Testis (tissue), 2 donors: ENCODE measurements around the gene TLE5.

Source experiments
- CTCF ChIP-seq, 3 experiments: fragments of 450-650 bp in 2 of 3; fragments of 200-600 bp in 1 of 3; sonication (generic) in 1 of 3; IDR thresholded peaks; one replicate each; pipeline ENCODE4 v1.5.1; 2016 to 2019; ENCODE audit warnings: antibody characterized with exemption in 3 of 3, mild to moderate bottlenecking in 2 of 3, moderate library complexity in 1 of 3
- POLR2A ChIP-seq: fragments of 450-650 bp; IDR thresholded peaks from one replicate; pipeline ENCODE4 v1.6.1; 2017; ENCODE audit warnings: antibody characterized with exemption, mild to moderate bottlenecking, moderate library complexity

DNA sequence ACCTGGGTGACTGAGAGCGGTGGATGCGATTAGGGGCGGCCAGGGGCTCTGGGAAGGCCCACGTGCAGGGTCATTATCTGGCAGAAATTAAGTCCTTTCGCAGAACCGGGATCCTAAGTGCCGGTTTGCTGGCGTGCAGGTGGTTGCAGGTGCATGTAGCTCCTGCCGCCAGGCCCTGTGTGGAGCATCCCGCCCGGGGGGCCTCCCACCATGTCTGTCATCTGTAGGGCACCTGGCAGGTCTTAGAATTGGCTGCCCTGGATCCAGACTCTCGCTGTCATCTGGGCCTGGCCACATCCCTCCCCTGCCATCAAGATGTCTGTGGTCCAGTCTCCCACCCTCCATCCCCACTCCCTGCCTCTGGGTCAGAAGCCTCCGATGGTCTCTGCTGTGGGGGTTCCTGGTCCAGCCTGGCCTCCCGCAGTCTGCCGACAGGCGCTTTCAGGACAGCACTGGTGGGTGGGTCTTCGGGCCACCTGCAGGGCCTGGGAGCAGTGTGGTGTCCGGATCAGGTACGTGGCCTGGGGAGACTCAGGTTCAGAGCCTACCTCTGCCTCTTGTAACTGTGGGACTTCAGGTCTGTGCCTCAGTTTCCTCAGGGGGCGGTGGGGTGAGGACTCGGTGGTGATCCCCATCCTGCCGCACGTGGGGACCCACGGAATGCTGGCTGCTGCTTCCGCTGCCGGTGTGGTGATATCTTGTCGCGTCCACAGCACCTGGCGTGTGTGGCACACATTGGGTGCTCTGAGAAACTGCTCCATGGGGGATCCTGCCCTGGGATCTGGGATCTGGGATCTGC, 37.3 kb upstream of the TLE5 start:
- no peak for TF ChIP-seq CTCF (IDR thresholded peaks at IDR 0.05)
- TF ChIP-seq POLR2A, result no peak
